H1 (cell line): Measurements from ENCODE around the gene EPHA3. TPM values are rescaled to one million over a fixed set of nuclear protein-coding genes. Genes with fewer than 3 reads are reported as not detected.

Experiments used
- SP4 ChIP-seq: IDR thresholded peaks from 2 replicates; pipeline ENCODE4 v1.6.1; 2012; ENCODE audit warnings: low read length, inconsistent platforms
- polyA plus RNA-seq, 7 experiments: library from polyadenylated mRNA; depleted of rRNA in 3 of 7; stranded (reverse) in 5 of 7; unstranded in 2 of 7; fragments of >200 nt in 5 of 7; fragments of 200-250 nt in 2 of 7; gene quantifications; 1 replicate in 5 of 7; 2 replicates in 1 of 7; 4 replicates in 1 of 7; pipeline versions ENCODE4 v1.2.1 to v1.2.3, GENCODE V29; 2011 to 2013; ENCODE audit warnings: missing spikeins in 2 of 7, mixed read lengths in 2 of 7
- total RNA-seq: library from RNA; stranded (reverse); fragmentation: NEBNext Ultra II Directional; extraction: Animal tissue kit (Norgen Biotek cat#: 25700); gene quantifications from 2 replicates; pipeline ENCODE4 v1.2.1, GENCODE V29; 2021
- TF ChIP-seq, protein P1 (sequence below): IDR thresholded peaks from 2 replicates; pipeline ENCODE4 v1.6.1; 2012; ENCODE audit warnings: inconsistent platforms

Gene EPHA3
- total and polyA plus RNA-seq, 2 of the 8 experiments (the other 6 are each of a cell fraction or from before 2014, with no cell fraction given) = 0.09 to 0.22 TPM

DNA sequence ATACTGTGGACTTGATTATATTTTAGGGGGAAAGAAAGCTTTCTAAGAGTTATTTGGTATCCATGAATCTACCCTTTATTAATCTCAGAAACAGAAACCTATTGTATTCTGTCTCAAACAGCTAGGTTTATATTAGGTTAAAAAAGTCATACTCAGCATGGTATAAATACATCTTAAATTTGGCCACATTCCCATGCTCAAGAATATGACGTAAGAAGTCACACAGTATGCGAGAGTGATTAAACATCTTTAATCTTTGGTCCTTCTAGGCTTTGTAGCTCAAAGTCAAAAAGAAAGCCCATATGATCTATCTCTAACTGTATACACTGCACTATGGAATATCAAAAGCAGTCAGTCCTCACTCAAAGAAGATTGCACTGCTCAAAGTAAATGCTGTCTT lies 131.4 kb downstream of the EPHA3 start (continued):
- TF ChIP-seq, protein P1, sequence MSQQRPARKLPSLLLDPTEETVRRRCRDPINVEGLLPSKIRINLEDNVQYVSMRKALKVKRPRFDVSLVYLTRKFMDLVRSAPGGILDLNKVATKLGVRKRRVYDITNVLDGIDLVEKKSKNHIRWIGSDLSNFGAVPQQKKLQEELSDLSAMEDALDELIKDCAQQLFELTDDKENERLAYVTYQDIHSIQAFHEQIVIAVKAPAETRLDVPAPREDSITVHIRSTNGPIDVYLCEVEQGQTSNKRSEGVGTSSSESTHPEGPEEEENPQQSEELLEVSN = no peak
- no peak for TF ChIP-seq SP4
